Measurements from ENCODE around the gene C10orf71.

The C10orf71 gene, protein sequence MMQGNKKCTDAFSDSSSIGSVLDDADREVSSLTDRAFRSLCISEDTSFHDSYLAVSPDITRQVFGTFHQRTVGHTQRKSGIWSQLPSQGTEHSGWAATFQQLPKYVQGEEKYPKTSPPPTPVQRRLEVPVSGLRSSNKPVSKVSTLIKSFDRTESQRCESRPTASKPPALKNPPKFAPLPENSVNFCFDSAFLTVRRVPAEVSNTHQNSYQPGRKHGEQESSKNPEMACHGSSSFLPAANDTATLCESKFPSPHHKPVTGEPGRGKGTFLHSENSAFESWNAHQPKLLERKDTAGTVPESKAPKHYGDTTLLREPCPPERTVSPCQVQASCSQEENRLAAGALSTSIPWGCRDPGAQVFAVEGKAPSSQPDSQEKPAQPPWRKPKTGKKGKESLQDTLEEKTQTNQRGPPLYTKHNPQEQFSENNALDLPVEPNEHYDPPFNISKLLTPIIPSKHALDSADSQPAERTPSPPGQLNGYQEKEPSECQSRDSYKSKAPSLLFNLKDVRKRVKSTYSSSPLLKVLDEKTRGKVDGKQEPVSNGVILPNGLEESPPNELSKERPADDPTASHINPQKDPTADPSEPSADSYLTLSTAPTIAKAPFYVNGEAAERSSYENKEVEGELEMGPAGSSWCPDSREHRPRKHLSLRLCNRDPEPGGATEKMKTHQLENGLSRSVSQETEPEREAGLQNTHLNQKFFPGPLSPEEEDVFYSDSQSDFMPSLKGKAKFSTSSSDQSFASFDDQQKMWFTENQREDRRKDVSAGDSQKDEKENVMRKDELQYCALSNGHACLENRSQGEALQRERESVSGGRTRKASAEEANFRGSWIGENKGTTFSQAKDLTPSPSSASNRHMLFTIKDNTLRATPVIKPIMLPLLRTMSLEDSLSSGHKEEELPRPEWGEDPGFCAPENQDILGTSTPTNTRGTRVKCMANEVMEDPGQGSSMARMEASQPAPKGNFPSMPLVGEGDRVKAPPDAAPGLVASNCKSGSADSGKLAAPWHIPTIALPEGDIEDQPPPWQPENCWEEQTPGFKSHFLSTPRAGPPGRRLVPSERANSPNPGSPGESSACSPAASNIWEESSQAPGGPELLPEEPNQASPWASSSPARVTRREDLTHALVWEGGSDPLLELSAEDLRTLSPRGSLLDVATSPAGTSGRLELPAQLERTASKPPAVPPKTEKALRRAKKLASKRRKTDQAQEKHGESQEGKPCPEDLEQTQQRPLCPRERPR (N-terminal part only)

GRCh38 chr10:49298983-49299815 is at the start of gene C10orf71:
TSS of gene C10orf71 (plus strand) at chr10:49299170. CDS start at chr10:49322546, 23,376 bp downstream.
- DNase-seq = no peak

GRCh38 chr10:49252313-49253034 is 46.5 kb upstream of the C10orf71 start:
- no peak for DNase-seq

DNA sequence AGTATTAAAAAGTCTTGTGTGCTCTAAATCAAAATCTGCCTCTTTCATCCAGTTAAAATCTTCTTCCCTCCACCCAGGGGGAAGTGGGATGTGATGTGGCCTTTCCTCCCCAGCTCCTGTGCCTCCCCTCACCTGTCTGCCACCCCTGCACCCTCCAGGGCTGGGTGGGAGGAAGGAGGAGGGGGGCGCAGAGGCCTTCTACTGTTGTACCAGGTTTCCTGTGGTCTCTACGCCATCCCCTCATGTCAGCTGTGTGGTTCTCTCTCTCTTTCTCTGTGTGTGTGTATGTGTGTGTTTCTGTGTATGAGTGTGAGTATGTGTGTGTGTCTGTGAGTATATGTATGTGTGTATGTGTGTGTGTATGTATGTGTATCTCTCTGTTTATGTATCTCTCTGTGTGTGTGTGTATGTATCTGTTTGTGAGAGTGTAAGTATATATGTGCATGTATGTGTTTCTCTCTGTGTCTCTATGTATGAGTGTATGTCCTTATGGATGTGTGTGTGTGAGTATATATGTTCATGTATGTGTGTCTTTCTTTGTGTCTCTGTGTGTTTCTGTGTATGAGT is 45.5 kb upstream of the C10orf71 start:
- DNase-seq = no peak

GRCh38 chr10:49254150-49254549 is 44.8 kb upstream of the C10orf71 start:
- no peak for DNase-seq

DNA sequence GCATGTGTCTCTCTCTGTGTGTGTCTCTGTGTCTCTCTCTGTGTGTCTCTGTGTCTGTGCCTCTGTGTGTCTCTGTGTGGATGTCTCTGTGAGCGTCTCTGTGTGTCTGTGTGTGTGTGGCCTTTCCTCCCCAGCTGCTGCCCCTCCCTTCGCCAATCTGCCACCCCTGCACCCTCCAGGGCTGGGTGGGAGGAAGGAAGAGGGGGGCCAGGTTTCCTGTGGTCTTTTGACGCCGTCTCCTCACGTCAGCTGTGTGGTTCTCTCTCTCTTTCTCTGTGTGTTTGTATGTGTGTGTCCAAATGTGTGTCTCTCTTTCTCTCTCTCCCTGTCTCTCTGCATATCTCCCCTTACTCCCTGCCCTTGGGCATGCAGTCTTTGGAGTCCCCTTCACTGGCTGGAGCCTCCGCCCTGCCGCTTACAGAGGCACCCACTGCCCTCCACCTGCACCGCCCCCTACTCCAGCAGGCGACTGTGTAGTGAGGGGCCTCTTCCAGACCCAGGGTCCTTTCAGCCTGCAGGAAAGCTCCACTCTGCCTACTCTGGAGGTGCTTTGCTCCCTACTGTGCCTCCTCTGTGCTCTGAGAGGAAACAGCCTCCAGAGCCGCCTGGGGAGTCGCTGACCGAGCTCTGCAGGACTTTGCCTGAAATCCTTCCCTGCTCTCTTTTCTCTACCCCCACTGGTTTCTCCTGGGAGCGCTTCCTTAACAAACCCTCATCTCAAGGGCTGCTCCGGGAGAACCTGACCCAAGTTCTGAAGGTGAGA is 44.2 kb upstream of the C10orf71 start:
- DNase-seq = no peak

DNA sequence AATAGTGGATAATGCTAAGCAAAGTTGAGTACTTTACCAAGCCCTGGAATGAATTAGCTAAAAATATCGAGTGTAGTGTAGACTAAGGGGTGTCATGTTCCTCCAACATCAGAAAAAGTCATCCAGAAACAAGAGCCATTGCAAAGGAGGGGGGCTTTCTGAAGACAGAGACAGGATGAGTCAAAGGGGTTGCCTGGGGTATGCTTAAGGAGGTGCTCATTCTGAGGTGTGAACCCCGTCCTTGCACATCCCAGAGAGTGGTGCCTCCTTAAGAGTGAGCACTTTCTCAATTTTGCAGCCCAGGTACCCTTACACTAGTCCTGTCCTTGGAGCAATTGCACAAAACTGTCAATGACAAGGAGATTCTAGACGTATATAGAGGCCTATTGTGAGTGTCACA is 43.1 kb upstream of the C10orf71 start:
- DNase-seq = no peak

GRCh38 chr10:49257154-49257553 is 41.8 kb upstream of the C10orf71 start:
- peak; percentile 5 for DNase-seq

DNA sequence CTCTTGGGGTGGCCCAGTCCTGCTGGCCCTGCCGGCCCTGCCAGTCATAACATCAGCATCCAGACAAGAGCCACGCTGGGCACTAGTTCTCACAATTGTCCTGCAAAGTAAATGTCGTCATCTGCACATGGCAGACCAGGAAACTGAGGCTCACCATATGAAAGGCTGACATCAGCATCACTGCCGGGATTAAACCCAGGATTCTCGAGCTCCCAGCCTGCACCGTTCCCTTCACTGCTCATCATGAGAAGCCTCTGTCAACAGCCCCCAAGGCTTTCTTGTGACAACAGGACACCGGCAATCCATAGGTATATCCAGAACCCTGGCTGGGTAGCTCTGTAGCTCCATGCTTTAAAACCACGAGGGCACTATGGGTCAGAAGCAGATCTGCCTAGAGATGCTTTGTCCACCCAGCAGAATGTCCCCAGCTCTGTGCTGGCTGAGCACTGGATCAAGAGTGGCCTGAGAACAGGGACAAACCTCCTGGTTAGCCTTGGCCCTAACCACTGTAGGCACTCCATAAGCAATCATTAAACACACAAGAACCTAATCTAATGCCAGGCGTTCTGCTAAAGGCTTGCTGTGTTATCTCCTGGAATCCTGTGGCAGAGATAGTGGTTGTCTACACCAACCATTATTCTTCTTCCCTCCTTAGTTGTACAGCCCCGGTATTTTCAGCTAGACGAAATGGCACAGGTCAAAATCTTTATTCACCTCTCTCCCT is 41.2 kb upstream of the C10orf71 start:
- no peak for DNase-seq

DNA sequence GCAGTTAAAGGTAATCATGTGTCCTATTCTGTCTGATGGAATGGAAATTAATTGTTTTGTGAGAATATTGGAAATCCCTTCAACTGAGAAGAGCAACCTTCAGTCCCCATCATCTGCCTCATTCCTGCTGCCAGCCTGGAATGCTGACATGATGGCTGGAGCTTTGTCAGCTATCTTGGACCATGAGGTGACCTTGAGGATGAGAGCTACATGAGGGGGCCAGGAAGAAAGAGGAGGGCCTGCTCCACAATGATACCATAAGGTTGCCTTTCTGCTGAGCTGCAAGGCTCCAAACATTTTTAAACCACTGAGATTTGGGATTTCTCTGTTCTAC is 40.7 kb upstream of the C10orf71 start:
- no peak for DNase-seq

DNA sequence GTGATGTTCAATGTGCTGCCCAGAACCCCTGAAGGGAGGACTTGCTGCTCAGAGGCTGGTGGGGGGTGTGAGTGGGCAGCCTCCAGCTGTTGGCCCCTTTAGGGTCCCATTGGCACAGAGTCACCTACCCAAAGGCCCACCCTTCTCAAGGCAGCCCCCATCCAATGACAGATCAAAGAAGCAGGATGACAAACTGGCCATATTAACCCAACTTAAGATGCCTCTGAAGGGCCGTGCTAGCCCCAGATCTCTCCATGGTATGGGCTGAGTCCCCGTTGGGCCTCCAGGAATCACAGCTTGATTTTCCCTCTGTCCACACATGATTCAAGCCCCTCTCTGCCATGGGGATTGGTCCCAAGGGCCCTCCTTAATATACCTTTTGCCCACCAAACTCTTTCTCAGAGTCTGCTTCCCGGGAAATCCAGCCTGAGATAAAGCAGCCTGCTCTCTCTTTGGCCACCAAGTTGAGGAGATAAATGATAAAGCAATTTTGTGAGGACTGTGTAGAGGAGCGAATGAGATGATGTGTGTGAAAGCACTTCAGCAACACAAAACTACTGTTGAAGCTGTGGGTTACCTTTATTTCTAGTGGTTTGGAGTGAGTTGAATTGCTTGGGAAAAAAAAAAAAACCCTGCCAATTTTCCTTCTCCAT is 38.2 kb upstream of the C10orf71 start:
- no peak for DNase-seq

- no peak for DNase-seq
These were observed 35.4 kb upstream of the C10orf71 start for GRCh38 chr10:49263591-49263990.

DNA sequence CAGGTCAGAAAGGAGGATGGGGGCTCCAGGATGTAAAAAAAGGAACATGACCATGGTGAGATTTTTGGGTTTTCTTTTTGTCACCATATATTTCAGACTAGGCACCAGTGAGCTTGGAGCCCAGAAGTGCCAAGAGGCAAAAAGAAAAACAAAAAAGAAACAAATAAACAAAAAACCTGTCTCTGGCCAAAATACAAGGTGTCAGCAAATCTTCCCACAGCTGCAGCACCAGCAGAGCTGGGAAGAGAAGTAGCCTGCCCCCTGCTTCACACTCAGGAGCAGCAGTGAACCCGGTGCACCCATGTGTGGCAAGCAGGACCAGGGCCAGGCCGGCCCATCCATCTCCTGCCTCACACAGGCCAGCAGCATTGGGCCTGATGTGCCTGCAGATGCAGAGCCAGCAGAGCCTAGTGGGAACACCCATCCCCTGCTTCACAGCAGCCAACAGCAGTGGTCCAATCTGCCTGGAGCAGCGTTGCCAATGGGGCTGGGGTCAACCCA is 34.7 kb upstream of the C10orf71 start:
- DNase-seq = no peak

GRCh38 chr10:49265885-49266284 is 33.1 kb upstream of the C10orf71 start:
- no peak for DNase-seq

DNA sequence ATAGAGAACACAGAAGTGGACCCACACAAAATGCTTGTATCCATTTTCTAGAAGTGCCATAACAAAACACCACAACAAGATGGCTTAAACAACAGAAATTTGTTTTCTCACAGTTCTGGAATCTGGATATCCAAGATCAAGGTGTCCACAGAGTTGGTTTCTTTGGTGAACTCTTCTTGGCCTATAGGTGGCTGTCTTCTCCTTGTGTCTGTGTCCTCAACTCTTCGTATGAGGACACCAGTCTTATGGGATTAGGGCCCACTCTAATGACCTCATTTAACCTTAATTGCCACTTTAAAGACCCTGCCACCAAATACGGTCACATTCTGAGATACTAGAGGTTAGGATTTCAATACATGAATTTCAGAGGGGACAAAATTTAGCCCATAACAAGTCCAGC is 30.8 kb upstream of the C10orf71 start:
- DNase-seq = no peak

DNA sequence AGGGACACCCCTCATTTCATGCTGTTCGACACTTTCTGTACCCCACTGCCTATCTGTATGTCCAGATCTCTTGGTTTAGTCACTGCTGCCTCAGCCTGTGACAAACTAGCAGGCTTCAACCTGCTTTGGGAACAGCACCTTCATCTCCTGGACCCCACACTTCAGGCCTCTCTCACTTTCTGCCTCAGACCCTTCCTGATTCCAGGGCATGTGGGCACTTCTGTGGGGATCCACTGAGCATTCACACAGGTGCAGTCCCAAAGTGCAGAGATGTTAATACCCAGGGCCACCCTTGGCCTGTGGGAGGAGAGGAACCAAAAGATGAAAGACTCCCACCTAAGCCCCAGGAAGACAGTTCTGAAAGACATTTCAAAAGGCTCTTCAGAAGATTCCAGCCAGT is 29.4 kb upstream of the C10orf71 start:
- DNase-seq = no peak

DNA sequence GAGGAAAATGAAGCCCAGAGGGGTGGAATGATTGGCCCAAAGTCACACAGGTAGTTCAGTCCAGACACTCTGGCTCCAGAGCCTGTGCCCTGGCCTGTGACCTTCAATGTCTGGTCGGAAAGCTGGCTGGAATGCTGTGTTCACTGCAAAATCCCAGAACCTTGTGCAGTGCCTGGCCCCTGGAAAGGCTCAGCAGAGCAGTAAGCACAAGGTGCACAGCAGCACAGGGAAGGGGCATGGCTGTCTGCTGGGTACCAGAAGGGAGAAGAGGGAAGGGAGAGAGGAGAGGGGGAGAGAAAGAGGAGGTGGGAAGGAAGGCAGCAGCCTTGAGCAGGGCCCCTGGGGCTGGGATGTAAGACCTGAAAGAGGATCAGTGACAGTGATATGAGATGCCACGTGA is 28.4 kb upstream of the C10orf71 start:
- no peak for DNase-seq

GRCh38 chr10:49271346-49271745 is 27.6 kb upstream of the C10orf71 start:
- DNase-seq = no peak

DNA sequence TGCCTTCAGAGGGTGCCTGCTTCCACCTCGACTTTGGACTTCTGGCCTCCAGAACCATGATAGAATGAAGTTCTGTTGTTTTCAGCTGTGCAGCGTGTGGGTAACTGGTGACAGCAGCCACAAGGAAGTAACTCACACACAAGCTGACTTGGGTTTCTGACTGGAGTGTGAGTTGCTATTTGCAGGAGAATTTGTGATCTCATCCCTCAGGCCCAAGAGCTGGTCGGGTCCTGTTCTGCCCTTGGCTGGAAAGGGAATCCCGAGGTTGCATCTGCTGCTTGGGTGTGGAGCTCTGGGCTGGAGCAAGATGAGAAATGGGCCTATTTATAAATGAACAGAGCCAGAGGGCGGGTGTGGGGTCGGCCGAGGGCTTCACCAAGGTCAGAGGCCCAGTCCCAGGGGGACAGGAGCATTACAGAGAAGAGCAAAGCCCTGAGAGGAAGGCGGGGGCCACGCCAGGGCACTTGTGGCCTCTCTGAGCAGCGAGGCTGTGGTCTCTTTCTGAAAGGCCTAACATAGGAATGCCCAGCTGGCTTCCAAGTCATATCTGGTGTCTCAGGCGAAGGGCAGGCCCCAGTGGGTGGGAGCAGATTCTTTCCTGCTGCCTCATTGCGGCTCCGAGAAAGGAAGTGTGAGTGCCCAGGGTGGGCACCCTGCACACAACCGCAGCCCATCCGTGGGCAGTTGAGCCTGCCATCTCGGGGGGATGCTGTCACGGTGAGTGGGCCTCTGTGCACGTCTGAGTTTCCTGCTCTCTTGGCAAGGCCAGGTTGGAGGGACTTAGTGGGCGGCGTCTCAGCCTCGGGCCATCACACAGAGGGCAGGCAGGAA is 26.5 kb upstream of the C10orf71 start:
- DNase-seq = no peak
